PC-9 (cell line): Measurements from ENCODE around the gene RASSF10. TPM values are rescaled to one million over a fixed set of nuclear protein-coding genes. Genes with fewer than 3 reads are reported as not detected.
"Not testable (repeated sequence)": the region's sequence is repeated elsewhere in the genome, so short reads cannot be mapped to it uniquely, and the experiment has no call there.

Experiments
- BruUV-seq: library from RNA; stranded (reverse); fragments of 400-500 nt; replicated peaks from 2 replicates; lab custom pipeline; 2021; lab: Mats Ljungman, UMichigan
- CTCF ChIA-PET: fragments of 300-600 bp; sonication (Branson Sonifier 250); formaldehyde crosslinking; loops from one replicate; lab custom pipeline; 2022; ENCODE audit warnings: antibody characterized with exemption; lab: Charles Lee
- POLR2A ChIA-PET: fragments of 300-600 bp; sonication (Branson Sonifier 250); formaldehyde crosslinking; loops from one replicate; lab custom pipeline; 2022; ENCODE audit warnings: antibody characterized with exemption; ENCODE audit not compliant: unreplicated experiment; lab: Charles Lee
- DNase-seq, 2 experiments: peaks; one replicate each; pipeline versions ENCODE4 v3.0.0 to v3.0.0-alpha.2; 2015 to 2022; ENCODE audit warnings: mixed read lengths in 1 of 2
- H2AFZ ChIP-seq: fragments of 200-600 bp; sonication (generic); 2 replicates; pipeline ENCODE4 v1.8.1; 2017; ENCODE audit warnings: antibody characterized with exemption
- H3F3A ChIP-seq: fragments of 200-600 bp; sonication (generic); 2 replicates; pipeline ENCODE4 v1.8.1; 2017; ENCODE audit warnings: antibody characterized with exemption, mild to moderate bottlenecking, low read depth; ENCODE audit not compliant: insufficient read depth
- H3K27ac ChIP-seq: fragments of 200-600 bp; sonication (generic); 2 replicates; pipeline ENCODE4 v1.6.1; 2016; ENCODE audit warnings: mixed run types
- H3K27me3 ChIP-seq: fragments of 200-600 bp; sonication (generic); 2 replicates; pipeline ENCODE4 v1.6.1; 2016; ENCODE audit warnings: low read depth, mixed run types; ENCODE audit not compliant: insufficient read depth
- H3K36me3 ChIP-seq: fragments of 200-600 bp; sonication (generic); 2 replicates; pipeline ENCODE4 v1.6.1; 2016; ENCODE audit warnings: low read depth, mixed run types
- H3K4me1 ChIP-seq: fragments of 200-600 bp; sonication (generic); replicated peaks from 2 replicates; pipeline ENCODE4 v1.6.1; 2016; ENCODE audit warnings: mixed run types; ENCODE audit not compliant: insufficient read depth
- H3K4me2 ChIP-seq: fragments of 200-600 bp; sonication (generic); 2 replicates; pipeline ENCODE4 v1.6.1; 2017; ENCODE audit warnings: mixed run types
- H3K4me3 ChIP-seq: fragments of 200-600 bp; sonication (generic); 2 replicates; pipeline ENCODE4 v1.6.1; 2016; ENCODE audit warnings: mixed run types
- H3K79me2 ChIP-seq: fragments of 200-600 bp; sonication (generic); 2 replicates; pipeline ENCODE4 v1.6.1; 2017; ENCODE audit warnings: low read depth, mixed run types
- H3K9me2 ChIP-seq: fragments of 200-600 bp; sonication (generic); 2 replicates; pipeline ENCODE4 v1.8.1; 2017; ENCODE audit warnings: mild to moderate bottlenecking; ENCODE audit not compliant: insufficient read depth
- H3K9me3 ChIP-seq: fragments of 200-600 bp; sonication (generic); 2 replicates; pipeline ENCODE4 v1.8.1; 2016; ENCODE audit warnings: low read depth; ENCODE audit not compliant: insufficient read depth
- H4K20me1 ChIP-seq: fragments of 200-600 bp; sonication (generic); 2 replicates; pipeline ENCODE4 v1.8.1; 2017; ENCODE audit not compliant: insufficient read depth
- EZH2 ChIP-seq: fragments of 200-600 bp; sonication (generic); IDR thresholded peaks from 2 replicates; pipeline ENCODE4 v1.8.0; 2017; ENCODE audit warnings: antibody characterized with exemption, low read depth
- intact Hi-C: fragments of 100-400 bp; cut with micrococcal nuclease; formaldehyde crosslinking; loops from one replicate; pipeline ENCODE4 v1.10.0; 2022; ENCODE audit not compliant: unreplicated experiment
- total RNA-seq: library from RNA; stranded (reverse); gene quantifications from 2 replicates; pipeline ENCODE4 v1.2.3, GENCODE V29; 2021
- TF ChIP-seq, protein P1 (sequence below): fragments of 200-600 bp; sonication (generic); conservative IDR thresholded peaks from 2 replicates; pipeline ENCODE4 v1.6.1; 2017; ENCODE audit warnings: mixed run types, antibody characterized with exemption, mild to moderate bottlenecking, moderate library complexity

Gene RASSF10
- total RNA-seq, 1 experiment from 2014 or later = 0.35 TPM

DNA sequence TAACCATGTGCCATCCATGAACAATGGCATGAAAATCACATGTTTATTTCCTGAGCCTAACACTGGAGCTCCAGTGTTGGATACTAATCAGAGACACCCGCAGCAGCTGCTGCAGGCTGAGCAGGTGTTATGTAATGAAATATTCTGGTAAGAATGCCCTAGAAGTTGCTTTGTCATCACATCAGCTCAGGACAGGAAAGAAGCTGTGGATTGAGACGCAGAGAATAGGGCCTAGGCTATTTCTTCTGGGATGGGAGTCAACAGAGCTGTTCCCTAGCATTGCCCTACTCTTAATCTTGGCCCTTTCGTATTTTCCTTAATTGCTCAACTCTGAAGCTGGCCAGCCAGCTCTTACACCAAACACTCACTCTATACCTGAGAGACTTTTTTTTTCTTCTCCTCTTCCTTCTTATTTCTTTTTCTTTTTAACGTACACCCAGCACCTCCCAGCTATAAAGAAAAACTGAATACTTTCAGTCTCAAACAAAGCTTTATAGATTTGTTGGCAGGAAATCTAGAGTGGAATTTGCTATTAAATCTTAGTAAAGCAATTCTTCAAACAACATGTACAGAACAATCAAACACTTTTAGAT, 31.9 kb downstream of the RASSF10 start:
- POLR2A ChIA-PET = interaction anchor here (0.7 kb wide), 1 partner anchor 56 kb away, joined by 3 read pairs; no protein-coding TSS in a partner anchor
- CTCF ChIA-PET = no interaction called here

DNA sequence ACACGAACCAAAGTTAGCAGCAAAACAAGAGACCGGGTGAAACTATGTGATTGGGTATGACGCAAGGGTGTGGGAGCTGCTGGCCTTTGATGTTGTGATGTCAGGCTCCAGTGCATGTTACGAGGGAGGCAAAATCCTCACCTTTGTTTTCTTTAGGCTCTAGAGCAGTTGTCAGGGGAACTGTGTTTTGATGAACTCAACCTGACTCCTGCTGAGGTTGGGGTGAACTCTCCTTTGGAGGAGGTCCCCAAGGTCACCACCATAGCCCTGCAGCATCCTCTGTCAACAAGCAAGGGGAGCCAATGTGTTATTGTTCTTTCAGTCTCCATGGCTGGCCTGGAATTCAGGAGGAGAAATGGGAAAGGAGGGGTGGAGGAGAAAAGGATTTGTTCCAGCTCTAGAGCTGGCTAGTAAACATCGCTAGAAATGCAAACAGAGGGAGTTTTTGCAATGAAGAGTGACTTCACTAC, 33.8 kb downstream of the RASSF10 start:
- no peak for DNase-seq
- intact Hi-C loops = no loop called here
- Histone ChIP-seq H3K27ac (no peak overlapping the region), H3K9me2 (no peaks in the 10 kb centered on the region), H3K4me1 (no peaks in the 10 kb centered on the region; the same call in 1 of the 2 replicates), H3K4me2 (no peak overlapping the region), H3K4me3 (no peak overlapping the region), H3K27me3 (no peaks in the 10 kb centered on the region), H3K9me3 (no peaks in the 10 kb centered on the region), H3K36me3 (no peaks in the 10 kb centered on the region), H3K79me2 (no peaks in the 10 kb centered on the region), H3F3A (no peaks in the 10 kb centered on the region), H2AFZ (no peak overlapping the region), H4K20me1 (no peaks in the 10 kb centered on the region)
- no TSS peak for BruUV-seq
- POLR2A ChIA-PET = no interaction called here
- CTCF ChIA-PET = no interaction called here
- TF ChIP-seq, protein P1, sequence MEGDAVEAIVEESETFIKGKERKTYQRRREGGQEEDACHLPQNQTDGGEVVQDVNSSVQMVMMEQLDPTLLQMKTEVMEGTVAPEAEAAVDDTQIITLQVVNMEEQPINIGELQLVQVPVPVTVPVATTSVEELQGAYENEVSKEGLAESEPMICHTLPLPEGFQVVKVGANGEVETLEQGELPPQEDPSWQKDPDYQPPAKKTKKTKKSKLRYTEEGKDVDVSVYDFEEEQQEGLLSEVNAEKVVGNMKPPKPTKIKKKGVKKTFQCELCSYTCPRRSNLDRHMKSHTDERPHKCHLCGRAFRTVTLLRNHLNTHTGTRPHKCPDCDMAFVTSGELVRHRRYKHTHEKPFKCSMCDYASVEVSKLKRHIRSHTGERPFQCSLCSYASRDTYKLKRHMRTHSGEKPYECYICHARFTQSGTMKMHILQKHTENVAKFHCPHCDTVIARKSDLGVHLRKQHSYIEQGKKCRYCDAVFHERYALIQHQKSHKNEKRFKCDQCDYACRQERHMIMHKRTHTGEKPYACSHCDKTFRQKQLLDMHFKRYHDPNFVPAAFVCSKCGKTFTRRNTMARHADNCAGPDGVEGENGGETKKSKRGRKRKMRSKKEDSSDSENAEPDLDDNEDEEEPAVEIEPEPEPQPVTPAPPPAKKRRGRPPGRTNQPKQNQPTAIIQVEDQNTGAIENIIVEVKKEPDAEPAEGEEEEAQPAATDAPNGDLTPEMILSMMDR = no peak

More for the DNA sequence above, 31.9 kb downstream of the RASSF10 start:
- no peaks in the 10 kb centered on the region for H3K79me2 ChIP-seq
- H3K27me3 ChIP-seq = no peaks in the 10 kb centered on the region
- H2AFZ ChIP-seq = no peak overlapping the region
- H3K4me3 ChIP-seq = no peak overlapping the region
- TF ChIP-seq, protein P1 = no peak
- TF ChIP-seq EZH2 = no peak
- no peaks in the 10 kb centered on the region for H3K36me3 ChIP-seq
- no peaks in the 10 kb centered on the region for H3K9me3 ChIP-seq
- no peaks in the 10 kb centered on the region; the same call in 1 of the 2 replicates for H3K4me1 ChIP-seq
- no peaks in the 10 kb centered on the region for H4K20me1 ChIP-seq
- no TSS peak for BruUV-seq
- no peaks in the 10 kb centered on the region for H3F3A ChIP-seq
- intact Hi-C loops = no loop called here
- H3K4me2 ChIP-seq = no peak overlapping the region
- H3K27ac ChIP-seq = no peak overlapping the region
- no peaks in the 10 kb centered on the region for H3K9me2 ChIP-seq
- no peak for DNase-seq

DNA sequence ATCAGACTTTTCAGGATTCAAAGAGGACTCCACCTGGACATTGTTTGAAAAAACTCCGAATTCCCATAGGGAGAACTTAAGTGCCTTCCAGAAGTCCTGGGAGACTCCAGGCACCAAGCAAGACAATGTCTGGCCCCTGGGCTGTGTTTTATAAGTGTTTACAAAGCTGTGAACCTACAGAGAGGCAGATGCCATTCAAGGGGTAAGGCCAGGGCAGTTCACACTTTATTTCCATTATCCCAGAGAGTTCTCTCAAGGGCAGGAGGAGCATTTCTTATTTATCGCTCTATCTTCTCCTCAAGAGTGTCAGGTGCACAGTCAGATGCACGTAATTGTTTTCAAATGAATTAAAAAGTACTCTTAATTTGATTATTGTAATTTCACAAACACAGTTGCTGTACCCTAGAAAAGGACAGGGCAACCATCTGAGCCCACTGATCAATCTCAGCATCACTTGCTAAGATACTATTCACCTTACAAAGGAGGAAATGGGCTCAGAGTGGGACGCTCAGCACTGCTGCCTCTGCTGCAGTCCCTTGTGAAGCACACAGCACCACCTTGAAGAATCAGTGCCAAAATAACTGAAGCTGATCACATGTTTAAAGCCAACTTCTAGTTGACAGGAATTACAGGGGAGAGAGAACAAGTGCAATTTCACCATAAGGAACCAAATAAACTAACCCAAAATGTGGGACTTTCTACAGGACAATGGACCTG, 35.0 kb downstream of the RASSF10 start:
- TF ChIP-seq EZH2 = no peak
- TF ChIP-seq, protein P1 = no peak
- intact Hi-C loops = no loop called here
- ChIA-PET POLR2A (no interaction called here), CTCF (no interaction called here)
- Histone ChIP-seq H3K27ac (no peak overlapping the region), H4K20me1 (no peaks in the 10 kb centered on the region), H3K4me1 (no peaks in the 10 kb centered on the region), H3K9me2 (no peaks in the 10 kb centered on the region), H3F3A (no peaks in the 10 kb centered on the region), H3K27me3 (no peaks in the 10 kb centered on the region), H3K4me2 (no peak overlapping the region), H2AFZ (no peak overlapping the region), H3K9me3 (no peaks in the 10 kb centered on the region), H3K4me3 (no peak overlapping the region), H3K36me3 (no peaks in the 10 kb centered on the region), H3K79me2 (no peaks in the 10 kb centered on the region)
- no peak for DNase-seq
- BruUV-seq = no TSS peak

DNA sequence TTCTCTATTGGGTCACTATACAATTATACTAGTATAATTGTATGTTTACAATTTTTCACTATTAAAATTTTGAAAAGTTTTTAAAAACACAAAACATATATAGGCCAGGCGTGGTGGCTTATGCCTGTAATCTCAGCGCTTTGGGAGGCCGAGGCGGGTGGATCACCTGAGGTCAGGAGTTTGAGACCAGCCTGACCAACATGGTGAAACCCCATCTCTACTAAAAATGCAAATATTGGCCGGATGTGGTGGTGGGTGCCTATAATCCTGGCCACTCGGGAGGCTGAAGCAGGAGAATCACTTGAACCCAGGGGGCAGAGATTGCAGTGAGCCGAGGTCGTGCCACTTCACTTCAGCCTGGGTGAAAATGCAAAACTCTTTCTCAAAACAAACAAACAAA, 36.0 kb downstream of the RASSF10 start:
- CTCF ChIA-PET, POLR2A ChIA-PET, H3K27me3 ChIP-seq, intact Hi-C loops, H4K20me1 ChIP-seq, DNase-seq, BruUV-seq, H3K36me3 ChIP-seq, H3K9me3 ChIP-seq, H3K4me2 ChIP-seq, H3F3A ChIP-seq, H2AFZ ChIP-seq, H3K9me2 ChIP-seq, H3K4me3 ChIP-seq, H3K27ac ChIP-seq, H3K79me2 ChIP-seq, H3K4me1 ChIP-seq: not testable (repeated sequence)
